IPS-20b (cell line): Measurements from ENCODE around the gene UGGT1.
A peak's percentile ranks its signal among the peaks of the same experiment; 100 is the strongest.

ENCODE experiments used
- H3K27ac ChIP-seq: one replicate; pipeline ENCODE4 v1.5.1; 2013; ENCODE audit warnings: low read length
- H3K27me3 ChIP-seq: 2 replicates; pipeline ENCODE4 v1.6.1; 2013; ENCODE audit warnings: mild to moderate bottlenecking, low read length, inconsistent platforms; ENCODE audit not compliant: insufficient read depth
- H3K36me3 ChIP-seq: 2 replicates; pipeline ENCODE4 v1.6.1; 2013; ENCODE audit warnings: low read depth, mild to moderate bottlenecking, inconsistent platforms, low read length, moderate library complexity; ENCODE audit not compliant: insufficient read depth
- H3K4me1 ChIP-seq: 2 replicates; pipeline ENCODE4 v1.6.1; 2013; ENCODE audit warnings: mild to moderate bottlenecking, control low read depth, inconsistent platforms, low read length, moderate library complexity; ENCODE audit not compliant: insufficient read depth
- H3K4me3 ChIP-seq: 2 replicates; pipeline ENCODE4 v1.5.1; 2013; ENCODE audit warnings: mild to moderate bottlenecking, low read length, inconsistent platforms
- H3K9ac ChIP-seq: 2 replicates; pipeline ENCODE4 v1.6.1; 2013; ENCODE audit warnings: low read depth, mild to moderate bottlenecking, inconsistent platforms, low read length, moderate library complexity
- H3K9me3 ChIP-seq: 2 replicates; pipeline ENCODE4 v1.6.1; 2013; ENCODE audit warnings: mild to moderate bottlenecking, low read depth, low read length, inconsistent platforms; ENCODE audit not compliant: insufficient read depth

The UGGT1 gene

DNA sequence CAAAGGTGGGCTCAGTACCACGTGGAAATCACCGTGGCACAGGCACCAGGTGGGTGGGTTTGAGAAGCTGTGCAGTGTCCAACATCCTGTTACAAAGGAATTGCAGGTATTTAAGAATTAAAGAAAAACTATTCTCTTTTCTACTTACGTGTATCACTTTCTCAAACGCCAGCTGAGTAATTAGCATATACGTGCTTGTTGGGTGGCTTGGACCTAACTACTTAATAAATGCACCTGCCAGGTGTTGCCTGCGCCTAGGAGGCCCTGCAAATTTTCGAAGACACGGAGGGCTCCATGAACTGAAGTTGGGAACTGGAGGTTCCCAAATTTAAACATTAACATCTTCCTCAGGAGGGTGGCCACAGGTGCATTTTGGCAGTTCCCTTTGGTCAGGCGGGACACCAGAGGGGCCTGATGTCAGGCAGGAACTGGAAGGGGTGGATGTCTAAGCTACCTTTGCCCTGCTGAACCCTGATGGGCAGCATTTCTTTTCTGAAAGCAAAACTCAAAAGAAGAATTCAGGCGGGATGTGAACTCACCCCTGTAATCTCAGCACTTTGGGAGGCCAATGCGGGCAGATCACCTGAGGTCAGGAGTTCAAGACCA lies 142.9 kb downstream of the UGGT1 start:
- no peaks in the 10 kb centered on the region for H3K4me1 ChIP-seq
- no peaks in the 10 kb centered on the region for H3K36me3 ChIP-seq
- H3K9me3 ChIP-seq = no peaks in the 10 kb centered on the region
- no peak overlapping the region for H3K9ac ChIP-seq
- H3K27ac ChIP-seq = no peak overlapping the region
- peaks cover 41% of the 10 kb centered on the region for H3K27me3 ChIP-seq
- peak overlapping the region; percentile 73; the same call in 1 of the 2 replicates for H3K4me3 ChIP-seq

DNA sequence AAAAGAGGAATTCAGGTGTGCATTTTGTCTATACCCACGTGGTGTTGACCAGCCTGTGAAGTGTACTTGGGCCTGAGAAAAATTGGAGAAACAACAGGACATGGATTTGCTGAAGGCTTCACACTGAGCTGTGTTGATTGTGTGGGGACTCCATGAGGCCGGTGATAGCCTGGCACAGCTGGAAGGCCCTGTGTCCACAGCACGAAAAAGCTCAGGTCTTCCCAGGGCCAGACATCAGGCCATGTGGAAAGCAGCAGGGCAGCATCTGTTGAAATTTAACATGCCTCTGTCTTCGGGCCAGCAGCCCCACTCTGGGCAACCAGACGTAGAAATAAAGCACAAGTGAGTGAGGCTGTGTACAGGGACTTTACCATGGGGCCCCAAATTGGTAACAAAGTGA lies 143.6 kb downstream of the UGGT1 start:
- H3K4me3 ChIP-seq = no peak overlapping the region
- H3K27me3 ChIP-seq = peaks cover 41% of the 10 kb centered on the region
- H3K9me3 ChIP-seq = no peaks in the 10 kb centered on the region
- no peaks in the 10 kb centered on the region for H3K4me1 ChIP-seq
- H3K9ac ChIP-seq = no peak overlapping the region
- H3K36me3 ChIP-seq = no peaks in the 10 kb centered on the region
- H3K27ac ChIP-seq = no peak overlapping the region

DNA sequence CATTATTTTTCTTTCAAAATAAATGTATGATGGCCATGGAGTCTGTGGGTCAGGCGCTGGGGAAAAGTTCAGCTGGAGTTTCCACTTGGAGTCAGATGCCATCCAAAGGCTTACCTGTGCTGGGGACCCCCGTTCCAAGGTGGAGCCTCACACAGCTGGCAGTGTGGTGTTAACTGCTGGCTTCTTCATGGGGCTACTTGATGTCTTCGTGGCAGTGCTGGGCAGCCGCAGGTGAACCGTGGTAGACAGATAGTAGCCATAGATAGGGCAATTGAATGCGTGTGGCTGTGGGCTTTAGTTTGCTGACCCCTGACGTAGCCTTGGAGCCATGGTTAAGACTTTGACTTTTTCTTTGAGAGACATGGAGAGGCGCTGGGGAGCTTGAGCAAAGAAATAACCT lies 144.6 kb downstream of the UGGT1 start:
- H3K4me3 ChIP-seq = no peak overlapping the region
- peaks cover 41% of the 10 kb centered on the region for H3K27me3 ChIP-seq
- no peaks in the 10 kb centered on the region for H3K36me3 ChIP-seq
- no peak overlapping the region for H3K27ac ChIP-seq
- no peak overlapping the region for H3K9ac ChIP-seq
- H3K9me3 ChIP-seq = no peaks in the 10 kb centered on the region
- no peaks in the 10 kb centered on the region for H3K4me1 ChIP-seq

DNA sequence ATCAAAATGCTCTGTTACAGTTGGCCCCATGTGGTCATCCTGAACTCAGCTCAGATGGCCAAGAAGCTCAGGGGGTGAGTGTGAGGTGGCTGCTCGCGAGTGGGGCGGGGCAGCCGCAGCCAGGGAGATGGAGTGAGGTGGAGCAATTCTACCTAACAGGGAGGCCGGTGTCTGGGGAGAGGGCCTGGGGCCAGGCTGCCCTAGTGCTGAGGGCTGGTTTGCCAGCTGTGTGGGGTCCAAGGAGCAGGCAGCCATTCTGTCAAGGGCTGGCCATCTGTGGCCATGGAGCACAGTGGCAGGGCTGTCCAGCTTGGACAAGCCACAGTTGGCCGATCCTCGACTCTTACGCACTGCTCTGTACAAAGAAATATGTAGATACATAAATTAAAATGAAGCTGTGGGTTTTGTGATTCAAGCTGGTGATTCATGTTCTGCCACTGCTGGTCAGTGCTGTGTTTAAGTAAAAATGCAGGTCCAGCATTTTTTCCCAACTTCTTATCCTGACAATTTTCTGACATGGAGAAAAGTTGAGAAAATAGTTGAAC lies 145.6 kb downstream of the UGGT1 start:
- H3K36me3 ChIP-seq = no peaks in the 10 kb centered on the region
- H3K27me3 ChIP-seq = peaks cover 33% of the 10 kb centered on the region
- H3K9me3 ChIP-seq = no peaks in the 10 kb centered on the region
- H3K4me1 ChIP-seq = no peaks in the 10 kb centered on the region
- H3K27ac ChIP-seq = no peak overlapping the region
- H3K4me3 ChIP-seq = no peak overlapping the region
- no peak overlapping the region for H3K9ac ChIP-seq

DNA sequence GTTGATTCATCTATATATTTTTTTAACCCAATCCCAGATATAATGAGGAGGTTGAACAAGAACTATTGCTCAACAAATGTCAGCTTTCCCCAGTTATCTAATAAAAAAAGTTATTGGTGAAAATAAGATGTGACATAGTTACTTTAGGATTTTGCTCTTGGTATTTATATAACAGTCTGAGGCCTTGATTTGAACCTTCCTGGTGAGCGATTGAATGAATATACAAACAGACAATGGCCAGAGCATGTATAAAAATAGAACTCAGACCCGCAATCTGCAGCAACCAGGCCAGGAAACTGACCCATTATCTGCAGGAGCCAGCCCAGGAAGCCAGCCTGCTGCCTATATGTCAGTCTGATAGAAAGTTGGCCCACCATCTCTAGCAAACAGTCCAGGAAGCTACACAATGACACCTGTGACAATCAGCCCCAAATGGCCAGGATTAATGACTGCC lies 146.1 kb downstream of the UGGT1 start:
- Histone ChIP-seq H3K4me3 (no peak overlapping the region), H3K36me3 (no peaks in the 10 kb centered on the region), H3K27ac (no peak overlapping the region), H3K4me1 (no peaks in the 10 kb centered on the region), H3K9ac (no peak overlapping the region), H3K9me3 (no peaks in the 10 kb centered on the region), H3K27me3 (peaks cover 27% of the 10 kb centered on the region)

DNA sequence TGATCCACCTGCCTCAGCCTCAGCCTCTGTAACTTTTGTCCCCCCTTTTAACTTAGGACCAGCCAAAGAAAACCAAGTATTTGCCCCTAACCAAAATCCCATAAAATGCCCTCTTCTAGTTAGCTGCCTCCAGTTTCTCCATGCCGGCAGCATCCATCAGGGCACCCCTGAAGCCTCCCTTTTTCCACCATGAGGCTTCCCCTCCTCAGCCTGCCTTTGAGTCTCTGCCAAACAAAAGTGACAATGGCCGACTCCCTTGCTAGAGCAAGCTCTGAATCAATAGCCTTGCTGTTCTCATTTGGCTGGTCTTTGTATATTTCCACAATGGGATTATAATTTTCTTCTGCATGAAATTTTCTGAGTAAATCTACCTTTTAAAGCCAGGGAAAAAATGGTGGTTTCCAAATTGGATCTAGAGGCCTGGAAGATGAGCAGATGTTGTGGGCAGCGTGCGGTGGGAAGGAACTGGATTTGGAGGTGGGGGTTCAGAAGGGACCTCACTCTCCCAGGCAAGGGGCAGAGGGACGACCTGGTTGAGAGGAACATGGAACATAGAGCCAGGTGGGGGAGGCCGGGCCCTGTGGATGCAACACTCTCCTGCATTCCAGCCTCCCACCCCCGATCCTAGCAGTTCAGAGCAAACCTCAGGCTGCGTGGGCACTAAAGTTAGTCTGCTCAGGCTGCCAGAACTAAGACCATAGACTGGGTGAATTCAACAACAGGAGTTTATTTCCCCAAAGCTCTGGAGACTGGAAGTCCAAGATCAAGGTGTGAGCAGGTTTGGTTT lies 147.1 kb downstream of the UGGT1 start:
- H3K4me1 ChIP-seq = no peaks in the 10 kb centered on the region
- H3K27me3 ChIP-seq = peaks cover 17% of the 10 kb centered on the region
- no peak overlapping the region for H3K27ac ChIP-seq
- no peaks in the 10 kb centered on the region for H3K9me3 ChIP-seq
- no peak overlapping the region for H3K4me3 ChIP-seq
- no peak overlapping the region for H3K9ac ChIP-seq
- no peaks in the 10 kb centered on the region for H3K36me3 ChIP-seq

DNA sequence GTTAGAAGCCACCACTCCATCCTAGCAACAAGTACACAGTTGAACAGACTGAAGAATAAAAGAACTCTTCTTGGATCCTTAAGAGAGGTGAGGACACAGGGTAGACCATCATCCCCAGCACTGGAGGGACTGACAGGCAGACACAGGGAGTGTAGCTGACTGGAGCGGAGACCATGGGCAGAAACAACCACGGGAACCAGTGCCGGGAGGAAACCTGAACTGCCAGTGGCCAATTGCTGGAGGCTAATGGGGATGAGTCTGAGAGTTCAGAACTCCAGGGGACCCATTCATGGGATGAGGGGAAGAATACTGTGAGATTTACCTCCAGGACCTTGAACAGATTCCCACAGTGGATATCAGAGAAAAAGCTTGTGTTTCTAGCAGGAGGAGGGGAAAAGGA lies 150.9 kb downstream of the UGGT1 start:
- Histone ChIP-seq H3K9ac (no peak overlapping the region), H3K36me3 (no peaks in the 10 kb centered on the region), H3K4me3 (no peak overlapping the region), H3K27me3 (no peaks in the 10 kb centered on the region), H3K4me1 (no peaks in the 10 kb centered on the region), H3K27ac (no peak overlapping the region), H3K9me3 (no peaks in the 10 kb centered on the region)
